ENCODE results near the gene SNRPA. TPM values are rescaled to one million over a fixed set of nuclear protein-coding genes. Genes with fewer than 3 reads are reported as not detected.

The SNRPA gene
- total RNA-seq, 4 donors from 2014 or later, result 12.8 to 70.2 (median 19.0) TPM

DNA sequence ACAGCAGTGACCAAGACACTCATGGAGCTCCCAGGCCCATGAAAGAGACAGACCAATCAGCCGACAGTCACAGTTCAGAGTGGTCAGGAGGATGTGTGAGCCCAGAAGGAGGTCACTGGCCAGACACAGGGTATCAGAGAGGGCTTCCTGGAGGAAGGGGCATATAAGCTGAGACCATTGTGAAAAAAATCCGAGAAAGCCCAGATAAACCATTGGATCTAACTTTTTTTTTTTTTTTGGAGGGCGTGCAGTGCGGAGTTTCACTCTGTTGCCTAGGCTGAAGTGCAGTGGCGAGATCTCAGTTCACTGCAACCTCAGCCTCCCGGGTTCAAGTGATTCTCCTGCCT is 29.9 kb upstream of the SNRPA start:
- Histone ChIP-seq H3K27me3 (no peaks in the 10 kb centered on the region), H3K4me1 (peaks cover 5 to 8% of the 10 kb centered on the region in 2 donors), H3K27ac (peak overlapping the region; percentile 98 to 99), H3K9me3 (no peaks in the 10 kb centered on the region), H3K4me3 (peak overlapping the region; percentile 68 to 71), H3K36me3 (no peaks in the 10 kb centered on the region)
- no peak for DNase-seq
- intact Hi-C loops (cut with DNase I; ENCODE audit: low total_unique reads), result no loop called here
- TF ChIP-seq, protein P1, sequence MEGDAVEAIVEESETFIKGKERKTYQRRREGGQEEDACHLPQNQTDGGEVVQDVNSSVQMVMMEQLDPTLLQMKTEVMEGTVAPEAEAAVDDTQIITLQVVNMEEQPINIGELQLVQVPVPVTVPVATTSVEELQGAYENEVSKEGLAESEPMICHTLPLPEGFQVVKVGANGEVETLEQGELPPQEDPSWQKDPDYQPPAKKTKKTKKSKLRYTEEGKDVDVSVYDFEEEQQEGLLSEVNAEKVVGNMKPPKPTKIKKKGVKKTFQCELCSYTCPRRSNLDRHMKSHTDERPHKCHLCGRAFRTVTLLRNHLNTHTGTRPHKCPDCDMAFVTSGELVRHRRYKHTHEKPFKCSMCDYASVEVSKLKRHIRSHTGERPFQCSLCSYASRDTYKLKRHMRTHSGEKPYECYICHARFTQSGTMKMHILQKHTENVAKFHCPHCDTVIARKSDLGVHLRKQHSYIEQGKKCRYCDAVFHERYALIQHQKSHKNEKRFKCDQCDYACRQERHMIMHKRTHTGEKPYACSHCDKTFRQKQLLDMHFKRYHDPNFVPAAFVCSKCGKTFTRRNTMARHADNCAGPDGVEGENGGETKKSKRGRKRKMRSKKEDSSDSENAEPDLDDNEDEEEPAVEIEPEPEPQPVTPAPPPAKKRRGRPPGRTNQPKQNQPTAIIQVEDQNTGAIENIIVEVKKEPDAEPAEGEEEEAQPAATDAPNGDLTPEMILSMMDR (IDR thresholded peaks at IDR 0.05), result no peak
- no peak for TF ChIP-seq POLR2A (IDR thresholded peaks at IDR 0.05)

DNA sequence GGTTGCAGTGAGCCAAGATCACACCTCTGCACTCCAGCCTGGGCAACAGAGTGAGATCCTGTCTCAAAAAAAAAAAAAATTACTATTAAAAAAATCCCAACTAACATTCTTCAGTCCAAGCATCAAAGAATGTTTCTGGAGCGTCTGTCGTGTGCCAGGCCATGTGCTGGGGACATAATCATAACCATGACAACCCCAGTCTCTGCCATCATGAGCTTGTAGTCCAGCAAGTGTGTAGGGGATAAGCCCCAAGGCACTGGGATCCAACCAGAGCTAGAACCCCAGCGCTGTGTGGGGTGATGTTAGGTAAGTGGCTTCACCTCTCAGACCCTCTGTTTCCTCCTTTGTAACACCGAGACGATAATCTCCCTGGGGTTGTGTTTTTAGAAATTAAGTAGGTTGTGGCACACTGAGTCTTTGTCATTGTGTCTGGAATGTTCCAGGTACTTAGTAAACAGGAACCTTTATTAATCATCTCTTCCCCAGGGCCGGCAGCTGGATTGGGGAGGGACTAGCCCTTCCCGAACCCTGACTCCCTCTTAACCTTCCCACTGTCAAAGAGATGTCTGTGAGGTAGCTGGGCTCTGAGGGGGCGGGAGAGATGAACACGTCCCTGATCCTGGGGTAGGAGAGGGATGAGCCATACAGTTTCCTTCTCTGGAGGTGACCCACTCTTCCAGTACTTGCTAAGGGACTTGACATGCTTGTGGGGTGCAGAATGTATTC is 28.9 kb upstream of the SNRPA start:
- no peak for DNase-seq
- Histone ChIP-seq H3K4me1 (peaks cover 5 to 8% of the 10 kb centered on the region in 2 donors), H3K4me3 (peak overlapping the region in 1 of 2 donors; percentile 2), H3K27me3 (no peaks in the 10 kb centered on the region), H3K9me3 (no peaks in the 10 kb centered on the region), H3K27ac (peak overlapping the region; percentile 98 to 99), H3K36me3 (no peaks in the 10 kb centered on the region)
- no peak for TF ChIP-seq POLR2A (IDR thresholded peaks at IDR 0.05)
- TF ChIP-seq, protein P1 (IDR thresholded peaks at IDR 0.05), result no peak
- intact Hi-C loops (cut with DNase I; ENCODE audit: low total_unique reads), result no loop called here

DNA sequence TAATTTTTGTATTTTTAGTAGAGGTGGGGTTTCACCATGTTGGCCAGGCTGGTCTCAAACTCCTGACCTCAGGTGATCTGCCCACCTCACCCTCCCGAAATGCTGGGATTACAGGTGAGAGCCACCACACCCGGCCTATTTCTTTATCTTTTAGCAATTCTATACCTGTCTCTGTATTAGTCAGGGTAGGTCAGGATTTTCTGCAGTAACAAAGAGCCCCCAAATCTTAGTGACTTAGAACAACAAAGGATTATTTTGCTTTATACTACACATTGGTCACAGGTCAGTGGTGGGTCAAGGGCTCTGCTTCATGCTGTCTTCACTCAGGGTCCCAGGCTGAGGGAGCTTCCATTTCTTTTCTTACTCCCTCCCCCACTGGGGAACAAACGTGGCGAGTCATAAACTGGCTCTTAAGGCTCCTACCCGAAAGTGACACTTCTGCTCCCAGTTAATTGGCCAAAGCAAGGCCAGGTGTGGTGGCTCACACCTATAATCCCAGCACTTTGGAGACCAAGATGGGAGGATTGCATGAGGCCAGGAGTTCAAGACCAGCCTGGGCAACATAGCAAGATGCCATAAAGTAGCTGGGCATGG is 27.2 kb upstream of the SNRPA start:
- no peaks in the 10 kb centered on the region for H3K36me3 ChIP-seq

DNA sequence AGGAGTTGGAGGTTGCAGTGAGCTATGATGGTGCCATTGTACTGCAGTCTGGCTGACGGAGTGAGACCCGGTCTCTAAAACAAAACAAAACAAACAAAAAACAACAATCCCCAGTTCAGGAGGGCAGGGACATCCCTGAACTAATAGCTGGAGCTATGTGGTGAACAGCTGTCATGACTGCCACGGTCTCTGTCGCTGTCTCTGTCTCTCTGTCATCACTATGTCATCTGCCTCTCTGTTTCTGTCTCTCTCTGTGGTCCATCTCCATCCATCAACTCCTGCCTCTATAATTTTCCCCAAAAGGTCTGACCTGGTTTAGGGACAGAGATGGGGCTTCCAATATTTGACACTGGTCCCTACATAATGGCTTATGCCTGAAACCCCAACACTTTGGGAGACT is 26.7 kb upstream of the SNRPA start:
- intact Hi-C loops (cut with DNase I; ENCODE audit: low total_unique reads), result no loop called here
- Histone ChIP-seq H3K36me3 (no peaks in the 10 kb centered on the region), H3K4me3 (no peak overlapping the region), H3K4me1 (peaks cover 5 to 8% of the 10 kb centered on the region in 2 donors), H3K27me3 (no peaks in the 10 kb centered on the region), H3K9me3 (no peaks in the 10 kb centered on the region), H3K27ac (no peak overlapping the region)
- TF ChIP-seq POLR2A (IDR thresholded peaks at IDR 0.05), result no peak
- TF ChIP-seq, protein P1 (IDR thresholded peaks at IDR 0.05), result no peak
- DNase-seq, result no peak

More for the DNA sequence above, 27.2 kb upstream of the SNRPA start:
- Histone ChIP-seq H3K27ac (no peak overlapping the region), H3K4me3 (no peak overlapping the region), H3K27me3 (no peaks in the 10 kb centered on the region), H3K9me3 (no peaks in the 10 kb centered on the region), H3K4me1 (peaks cover 5 to 8% of the 10 kb centered on the region in 2 donors)
- intact Hi-C loops (cut with DNase I; ENCODE audit: low total_unique reads), result no loop called here
- TF ChIP-seq POLR2A (IDR thresholded peaks at IDR 0.05), result no peak
- TF ChIP-seq, protein P1 (IDR thresholded peaks at IDR 0.05), result no peak
- no peak for DNase-seq

DNA sequence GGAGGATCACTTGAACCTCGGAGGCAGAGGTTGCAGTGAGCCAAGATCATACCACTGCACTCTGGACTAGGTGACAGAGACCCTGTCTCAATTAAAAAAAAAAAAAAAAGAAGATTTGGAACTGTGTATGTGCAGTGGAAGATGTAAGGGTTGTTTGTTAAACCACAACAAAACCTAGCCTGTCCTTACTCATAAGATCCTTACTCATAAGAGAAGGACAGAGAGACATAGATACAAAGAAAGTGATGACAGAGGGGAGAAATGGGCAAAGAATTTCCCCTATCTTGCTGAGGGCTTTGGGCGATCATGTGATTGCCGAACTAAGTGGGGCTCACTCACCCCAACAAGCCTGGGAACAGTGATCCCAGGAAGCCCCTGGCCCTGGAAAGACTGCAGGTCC is 26.1 kb upstream of the SNRPA start:
- H3K27ac ChIP-seq, result no peak overlapping the region
- H3K27me3 ChIP-seq, result no peaks in the 10 kb centered on the region
- intact Hi-C loops (cut with DNase I; ENCODE audit: low total_unique reads), result no loop called here
- no peak for DNase-seq
- TF ChIP-seq, protein P1 (IDR thresholded peaks at IDR 0.05), result no peak
- H3K4me1 ChIP-seq, result peaks cover 5 to 8% of the 10 kb centered on the region in 2 donors
- H3K4me3 ChIP-seq, result no peak overlapping the region
- no peaks in the 10 kb centered on the region for H3K9me3 ChIP-seq
- H3K36me3 ChIP-seq, result no peaks in the 10 kb centered on the region

All from uterus (tissue), 4 donors.